HUDEP-2 (cell line): Measurements from ENCODE around the gene TMEM140.

ENCODE experiments used
- DNase-seq, 76 experiments: peaks; one replicate each; lab custom pipeline; 2025; ENCODE audit not compliant: unreplicated experiment in 76 of 76; lab: John Stamatoyannopoulos, UW

Gene TMEM140

GRCh38 chr7:135211946-135212685 is 64.2 kb downstream of the TMEM140 start:
- peak in 1 of 76 experiments; percentile 33 for DNase-seq

DNA sequence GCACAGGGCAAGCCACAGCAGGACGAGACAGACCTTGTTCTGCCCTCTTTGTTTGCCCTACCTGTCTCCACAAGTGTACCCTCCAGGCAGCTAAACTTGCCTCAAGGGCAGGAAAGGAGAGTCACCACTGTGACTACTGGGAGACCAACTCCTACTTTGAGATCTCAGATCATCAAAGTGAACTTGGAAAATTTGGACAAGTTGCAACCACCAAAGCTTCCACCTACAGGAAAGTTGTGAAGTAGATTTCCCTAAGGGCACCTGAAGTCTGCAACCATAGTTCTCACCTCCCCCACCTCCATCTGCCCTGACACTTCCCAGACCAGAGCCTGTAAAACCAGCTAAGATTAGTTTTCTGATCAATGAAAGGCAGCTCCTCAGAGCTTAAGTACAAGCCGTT is 66.0 kb downstream of the TMEM140 start:
- no peak for DNase-seq

DNA sequence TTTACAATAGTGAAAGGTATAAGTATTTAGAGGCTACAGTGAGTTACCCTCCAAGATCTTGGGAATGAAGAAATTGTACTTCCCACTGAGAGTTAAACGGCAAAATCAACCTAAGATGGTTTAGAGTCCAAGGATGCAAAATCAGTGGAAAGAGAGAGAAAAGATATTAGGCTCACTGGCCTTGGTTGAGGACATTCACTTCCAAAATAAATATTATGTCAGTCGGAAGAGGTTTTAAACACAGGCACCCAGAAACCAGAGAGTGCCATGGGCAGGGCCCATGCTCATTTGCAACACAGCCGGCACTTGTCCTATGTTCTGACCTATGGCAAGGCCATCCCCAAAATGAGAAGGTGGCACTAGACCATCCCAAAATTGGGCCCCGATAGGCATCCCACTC is 67.3 kb downstream of the TMEM140 start:
- no peak for DNase-seq

- no peak for DNase-seq
These were observed 67.8 kb downstream of the TMEM140 start for GRCh38 chr7:135215698-135216097.
